Spleen (tissue), 11 donors: ENCODE results near the gene ANKFN1. TPM values are rescaled to one million over a fixed set of nuclear protein-coding genes. Genes with fewer than 3 reads are reported as not detected.

Source experiments
- DNase-seq: peaks from one replicate; pipeline ENCODE4 v3.0.0-alpha.2; 2020
- H3K27ac ChIP-seq, 8 donors: fragments of 200-600 bp; sonication (generic) in 7 of 8; 1 replicate in 4 of 8; 2 replicates in 4 of 8; pipeline versions ENCODE4 v1.5.0 to v1.8.0; 2016 to 2021; ENCODE audit warnings: inconsistent platforms in 4 of 8, mild to moderate bottlenecking in 4 of 8, moderate library complexity in 1 of 8
- H3K27me3 ChIP-seq, 7 donors: fragments of 200-600 bp; sonication (generic) in 6 of 7; replicated peaks in 1 of 7; 1 replicate in 4 of 7; 2 replicates in 3 of 7; pipeline versions ENCODE4 v1.5.0 to v1.8.0; 2016 to 2021; ENCODE audit warnings: inconsistent platforms in 3 of 7, mild to moderate bottlenecking in 1 of 7
- H3K36me3 ChIP-seq, 6 donors: fragments of 200-600 bp; sonication (generic) in 5 of 6; 1 replicate in 4 of 6; 2 replicates in 2 of 6; pipeline versions ENCODE4 v1.5.0 to v1.8.0; 2016 to 2021; ENCODE audit warnings: inconsistent platforms in 2 of 6
- H3K4me1 ChIP-seq, 6 donors: fragments of 200-600 bp; sonication (generic) in 5 of 6; 1 replicate in 3 of 6; 2 replicates in 3 of 6; pipeline versions ENCODE4 v1.5.0 to v1.8.0; 2016 to 2021; ENCODE audit warnings: inconsistent platforms in 3 of 6
- H3K4me3 ChIP-seq, 8 donors: fragments of 200-600 bp; sonication (generic) in 7 of 8; 1 replicate in 4 of 8; 2 replicates in 4 of 8; pipeline versions ENCODE4 v1.5.0 to v1.8.0; 2016 to 2021; ENCODE audit warnings: inconsistent platforms in 4 of 8, mild to moderate bottlenecking in 4 of 8, moderate library complexity in 2 of 8
- H3K9me3 ChIP-seq, 8 donors: fragments of 200-600 bp; sonication (generic) in 7 of 8; 1 replicate in 4 of 8; 2 replicates in 4 of 8; pipeline versions ENCODE4 v1.5.0 to v1.8.0; 2016 to 2021; ENCODE audit warnings: inconsistent platforms in 4 of 8
- POLR2A ChIP-seq, 3 donors: fragments of 450-650 bp; IDR thresholded peaks; one replicate each; pipeline ENCODE4 v1.5.1; 2017; ENCODE audit warnings: antibody characterized with exemption in 3 of 3, mild to moderate bottlenecking in 1 of 3
- POLR2AphosphoS5 ChIP-seq, 3 donors: sonication (generic); formaldehyde crosslinking; IDR thresholded peaks; one replicate each; pipeline ENCODE4 v1.5.1; 2017; ENCODE audit warnings: antibody characterized with exemption in 3 of 3
- WGBS, 5 donors: extraction: QIAGEN DNeasy Blood & Tissue Kit in 3 of 5; methylation state at CpG; one replicate each; pipeline versions ENCODE4 v1.1.5 to v1.1.7; 2013 to 2018; 5-methylcytosine and 5-hydroxymethylcytosine counted together
- intact Hi-C: fragments of 100-400 bp; cut with DNase I; formaldehyde crosslinking; loops from one replicate; pipeline ENCODE4 v1.15.0; 2023; ENCODE audit warnings: low total_unique reads
- polyA plus RNA-seq, 3 donors: library from polyadenylated mRNA; stranded (reverse); fragments of 200-250 nt; gene quantifications; one replicate each; pipeline ENCODE4 v1.2.1, GENCODE V29; 2013
- total RNA-seq, 7 donors: library from RNA; depleted of rRNA in 3 of 7; stranded (reverse); fragments of >200 nt in 3 of 7; fragmentation: NEBNext Ultra II Directional in 4 of 7; extraction: Animal tissue kit (Norgen Biotek cat#: 25700) in 4 of 7; gene quantifications; one replicate each; pipeline versions ENCODE4 v1.1.0 to v1.2.1, GENCODE V29; 2016 to 2021
- TF ChIP-seq, protein P1 (sequence below), 11 experiments: fragments of 200-600 bp in 7 of 11; fragments of 450-650 bp in 4 of 11; sonication (generic) in 4 of 11; IDR thresholded peaks in 8 of 11; conservative IDR thresholded peaks in 3 of 11; 1 replicate in 7 of 11; 2 replicates in 4 of 11; pipeline versions ENCODE4 v1.4.0 to v1.8.0; 2016 to 2021; ENCODE audit warnings: antibody characterized with exemption in 11 of 11, inconsistent platforms in 4 of 11, mild to moderate bottlenecking in 1 of 11
- donor health status: healthy with polysubstance abuse.
- donor health status: DM: no; HTN: no; CAD: no; lungs with moderate emphysema.
- donor health status: DM: no; HTN: no; CAD: no.
- donor health status: Bipolar disorder and iron deficiency.
- donor health status: healthy.
- donor health status: DM: no; HTN: no; CAD: no.
- donor health status: DM: yes; HTN: yes; CAD: no.

Gene ANKFN1
- total and polyA plus RNA-seq, 10 donors: 0.19 to 0.58 TPM; not detected in 8

DNA sequence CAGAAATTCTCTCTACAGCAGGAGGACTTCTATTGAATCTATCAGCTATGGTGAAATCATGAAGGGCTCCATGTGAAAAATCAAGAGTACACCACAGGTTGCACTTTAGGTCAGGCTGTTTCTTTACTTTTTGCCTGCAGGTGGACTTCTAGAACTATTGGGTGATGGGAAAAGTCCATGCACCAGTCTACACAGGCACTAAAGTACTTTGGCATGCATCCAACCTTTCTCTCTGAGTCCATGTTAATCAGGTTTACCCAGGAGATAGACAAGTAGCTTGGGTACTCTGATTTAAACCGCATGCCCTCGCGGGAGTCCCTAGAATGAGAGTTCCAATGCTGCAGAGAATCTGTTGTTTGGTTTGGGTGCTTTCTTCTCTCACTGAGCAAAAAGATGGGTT lies 9.1 kb upstream of the ANKFN1 start:
- no peaks in the 10 kb centered on the region for H3K9me3 ChIP-seq
- TF ChIP-seq, protein P1, sequence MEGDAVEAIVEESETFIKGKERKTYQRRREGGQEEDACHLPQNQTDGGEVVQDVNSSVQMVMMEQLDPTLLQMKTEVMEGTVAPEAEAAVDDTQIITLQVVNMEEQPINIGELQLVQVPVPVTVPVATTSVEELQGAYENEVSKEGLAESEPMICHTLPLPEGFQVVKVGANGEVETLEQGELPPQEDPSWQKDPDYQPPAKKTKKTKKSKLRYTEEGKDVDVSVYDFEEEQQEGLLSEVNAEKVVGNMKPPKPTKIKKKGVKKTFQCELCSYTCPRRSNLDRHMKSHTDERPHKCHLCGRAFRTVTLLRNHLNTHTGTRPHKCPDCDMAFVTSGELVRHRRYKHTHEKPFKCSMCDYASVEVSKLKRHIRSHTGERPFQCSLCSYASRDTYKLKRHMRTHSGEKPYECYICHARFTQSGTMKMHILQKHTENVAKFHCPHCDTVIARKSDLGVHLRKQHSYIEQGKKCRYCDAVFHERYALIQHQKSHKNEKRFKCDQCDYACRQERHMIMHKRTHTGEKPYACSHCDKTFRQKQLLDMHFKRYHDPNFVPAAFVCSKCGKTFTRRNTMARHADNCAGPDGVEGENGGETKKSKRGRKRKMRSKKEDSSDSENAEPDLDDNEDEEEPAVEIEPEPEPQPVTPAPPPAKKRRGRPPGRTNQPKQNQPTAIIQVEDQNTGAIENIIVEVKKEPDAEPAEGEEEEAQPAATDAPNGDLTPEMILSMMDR (IDR thresholded peaks at IDR 0.05 in 8 of 11, conservative IDR thresholded peaks at IDR 0.05 in 3 of 11): no peak
- TF ChIP-seq POLR2AphosphoS5 (IDR thresholded peaks at IDR 0.05) (no peak), POLR2A (IDR thresholded peaks at IDR 0.05) (no peak)
- 93 to 99% (median 97%) methylated on average over 3 of the region's 3 CpGs for WGBS, 5 donors
- no peaks in the 10 kb centered on the region for H3K36me3 ChIP-seq
- no peak overlapping the region for H3K27ac ChIP-seq
- no peaks in the 10 kb centered on the region for H3K27me3 ChIP-seq
- no peak overlapping the region for H3K4me3 ChIP-seq
- H3K4me1 ChIP-seq: no peaks in the 10 kb centered on the region
- no peak for DNase-seq
- intact Hi-C loops: no loop called here

GRCh38 chr17:56146534-56146933 lies 6.7 kb upstream of the ANKFN1 start:
- no peak overlapping the region for H3K27ac ChIP-seq
- H3K9me3 ChIP-seq: no peaks in the 10 kb centered on the region
- H3K4me3 ChIP-seq: no peak overlapping the region
- no peaks in the 10 kb centered on the region for H3K36me3 ChIP-seq
- H3K27me3 ChIP-seq: no peaks in the 10 kb centered on the region
- H3K4me1 ChIP-seq: no peaks in the 10 kb centered on the region
- intact Hi-C loops: no loop called here
- WGBS, 5 donors: 37 to 64% (median 60%) methylated on average over 1 of the region's 1 CpG
- TF ChIP-seq POLR2AphosphoS5 (IDR thresholded peaks at IDR 0.05) (no peak), POLR2A (IDR thresholded peaks at IDR 0.05) (no peak)
- TF ChIP-seq, protein P1 (IDR thresholded peaks at IDR 0.05 in 8 of 11, conservative IDR thresholded peaks at IDR 0.05 in 3 of 11): no peak
- DNase-seq: no peak

DNA sequence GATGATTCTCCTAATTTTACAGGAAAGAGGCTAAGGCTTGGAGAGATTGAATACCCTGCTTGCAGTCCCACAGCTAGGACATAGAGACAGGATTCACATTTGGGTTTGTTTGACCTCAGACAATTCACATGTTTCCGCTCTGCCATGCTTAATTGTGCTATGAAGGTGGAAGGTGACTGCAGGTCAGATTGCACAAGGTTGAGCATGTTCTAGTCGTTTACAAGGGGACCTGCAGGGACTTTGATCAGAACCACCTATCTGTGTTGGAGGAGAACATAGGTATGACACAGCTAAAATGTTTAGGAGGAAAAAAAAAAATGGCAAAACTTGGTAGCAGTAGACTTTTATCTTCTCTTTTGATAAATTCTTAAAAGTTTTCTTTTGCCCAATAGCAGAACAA lies 4.9 kb upstream of the ANKFN1 start:
- H3K27ac ChIP-seq: no peak overlapping the region
- WGBS, 5 donors: 51 to 77% (median 62%) methylated on average over 2 of the region's 2 CpGs
- H3K9me3 ChIP-seq: no peaks in the 10 kb centered on the region
- H3K27me3 ChIP-seq: no peaks in the 10 kb centered on the region
- no peak overlapping the region for H3K4me3 ChIP-seq
- DNase-seq: no peak
- no peaks in the 10 kb centered on the region for H3K4me1 ChIP-seq
- H3K36me3 ChIP-seq: no peaks in the 10 kb centered on the region
- intact Hi-C loops: no loop called here
- TF ChIP-seq POLR2AphosphoS5 (IDR thresholded peaks at IDR 0.05): no peak
- TF ChIP-seq, protein P1 (IDR thresholded peaks at IDR 0.05 in 8 of 11, conservative IDR thresholded peaks at IDR 0.05 in 3 of 11): no peak
- no peak for TF ChIP-seq POLR2A (IDR thresholded peaks at IDR 0.05)

- H3K36me3 ChIP-seq: no peaks in the 10 kb centered on the region
- intact Hi-C loops: no loop called here
- 73 to 90% (median 76%) methylated on average over 3 of the region's 3 CpGs for WGBS, 5 donors
- H3K27me3 ChIP-seq: no peaks in the 10 kb centered on the region
- H3K9me3 ChIP-seq: no peaks in the 10 kb centered on the region
- no peak for TF ChIP-seq POLR2A (IDR thresholded peaks at IDR 0.05)
- no peak for TF ChIP-seq POLR2AphosphoS5 (IDR thresholded peaks at IDR 0.05)
- TF ChIP-seq, protein P1 (IDR thresholded peaks at IDR 0.05 in 8 of 11, conservative IDR thresholded peaks at IDR 0.05 in 3 of 11): no peak
- H3K4me1 ChIP-seq: no peaks in the 10 kb centered on the region
- no peak overlapping the region for H3K27ac ChIP-seq
- H3K4me3 ChIP-seq: no peak overlapping the region
- no peak for DNase-seq
Measured at GRCh38 chr17:56149266-56150036, 3.8 kb upstream of the ANKFN1 start.
